Cardiac muscle cell (in vitro differentiated cells and primary cell): ENCODE data around the gene RAP1B. TPM values are rescaled to one million over a fixed set of nuclear protein-coding genes. Genes with fewer than 3 reads are reported as not detected.

ENCODE experiments used
- DNase-seq, 2 donors: peaks; one replicate each; pipeline versions ENCODE4 v3.0.0 to v3.0.0-alpha.2; 2010 to 2017; ENCODE audit warnings: low read depth in 1 of 2, low spot score in 1 of 2
- H3K27ac ChIP-seq: fragments of 200-600 bp; sonication (generic); 2 replicates; pipeline ENCODE4 v1.5.1; 2016
- H3K27me3 ChIP-seq: fragments of 200-600 bp; sonication (generic); 2 replicates; pipeline ENCODE4 v1.6.0; 2016; ENCODE audit warnings: control low read depth
- H3K36me3 ChIP-seq: fragments of 200-600 bp; sonication (generic); 2 replicates; pipeline ENCODE4 v1.5.1; 2016; ENCODE audit warnings: control low read depth
- H3K4me1 ChIP-seq: fragments of 200-600 bp; sonication (generic); 2 replicates; pipeline ENCODE4 v1.8.1; 2017; ENCODE audit warnings: low read depth, mild to moderate bottlenecking, mixed run types
- H3K4me3 ChIP-seq: fragments of 200-600 bp; sonication (generic); 2 replicates; pipeline ENCODE4 v1.5.1; 2016; ENCODE audit warnings: mild to moderate bottlenecking
- H3K9me3 ChIP-seq: fragments of 200-600 bp; sonication (generic); 2 replicates; pipeline ENCODE4 v1.5.1; 2017; ENCODE audit warnings: low read depth, mild to moderate bottlenecking, control low read depth
- CTCF ChIP-seq: IDR thresholded peaks from 2 replicates; pipeline ENCODE4 v1.5.1; 2012; ENCODE audit warnings: low read depth, mild to moderate bottlenecking, low read length
- polyA plus RNA-seq: library from polyadenylated mRNA; unstranded; fragments of >200 nt; fragmentation: Nextera tagmentation; extraction: Ambion mirVana; gene quantifications from 2 replicates; pipeline ENCODE4 v1.2.1, GENCODE V29; 2016
- total RNA-seq: library from RNA; depleted of rRNA; stranded (reverse); fragments of >200 nt; gene quantifications from 2 replicates; pipeline ENCODE4 v1.2.3, GENCODE V29; 2016

Gene RAP1B
- total and polyA plus RNA-seq, 2 experiments from 2014 or later, result 79.9 to 148 TPM

- DNase-seq, result no peak
- peaks cover 9% of the 10 kb centered on the region for H3K4me1 ChIP-seq
- TF ChIP-seq CTCF, result no peak
These were observed 15.5 kb upstream of the RAP1B start for GRCh38 chr12:68595241-68595640.

GRCh38 chr12:68601767-68602166 is 8.9 kb upstream of the RAP1B start:
- DNase-seq, result no peak
- TF ChIP-seq CTCF, result no peak

More at GRCh38 chr12:68595241-68595640, 15.5 kb upstream of the RAP1B start:
- Histone ChIP-seq H3K9me3 (no peaks in the 10 kb centered on the region), H3K27me3 (no peaks in the 10 kb centered on the region), H3K4me3 (no peak overlapping the region), H3K36me3 (no peaks in the 10 kb centered on the region), H3K27ac (no peak overlapping the region)

GRCh38 chr12:68602720-68603119 is 8.0 kb upstream of the RAP1B start:
- no peaks in the 10 kb centered on the region for H3K36me3 ChIP-seq
- no peaks in the 10 kb centered on the region for H3K9me3 ChIP-seq
- no peak overlapping the region for H3K4me3 ChIP-seq
- no peak overlapping the region for H3K27ac ChIP-seq
- no peaks in the 10 kb centered on the region for H3K4me1 ChIP-seq
- TF ChIP-seq CTCF, result no peak
- H3K27me3 ChIP-seq, result no peaks in the 10 kb centered on the region
- DNase-seq, result no peak

More at GRCh38 chr12:68601767-68602166, 8.9 kb upstream of the RAP1B start:
- no peak overlapping the region for H3K4me3 ChIP-seq
- H3K4me1 ChIP-seq, result no peaks in the 10 kb centered on the region
- H3K9me3 ChIP-seq, result no peaks in the 10 kb centered on the region
- H3K36me3 ChIP-seq, result no peaks in the 10 kb centered on the region
- no peak overlapping the region for H3K27ac ChIP-seq
- H3K27me3 ChIP-seq, result no peaks in the 10 kb centered on the region

GRCh38 chr12:68608191-68608590 is 2.5 kb upstream of the RAP1B start:
- no peak for DNase-seq
- Histone ChIP-seq H3K36me3 (no peaks in the 10 kb centered on the region), H3K9me3 (no peaks in the 10 kb centered on the region), H3K4me1 (peaks cover 10% of the 10 kb centered on the region), H3K27me3 (no peaks in the 10 kb centered on the region), H3K4me3 (no peak overlapping the region), H3K27ac (no peak overlapping the region)
- no peak for TF ChIP-seq CTCF

GRCh38 chr12:68609998-68610369 is 715 bp upstream of the RAP1B start:
- Histone ChIP-seq H3K4me1 (peaks cover 25% of the 10 kb centered on the region), H3K36me3 (no peaks in the 10 kb centered on the region), H3K27me3 (no peaks in the 10 kb centered on the region), H3K9me3 (no peaks in the 10 kb centered on the region), H3K27ac (peak overlapping the region; percentile 99), H3K4me3 (peak overlapping the region; percentile 76)
- DNase-seq, result peak; percentile 4 to 55
- TF ChIP-seq CTCF, result no peak
